IMR-90 (cell line): ENCODE data around the gene FBLN1. TPM values are rescaled to one million over a fixed set of nuclear protein-coding genes. Genes with fewer than 3 reads are reported as not detected.
A peak's percentile ranks its signal among the peaks of the same experiment; 100 is the strongest.

ENCODE experiments used
- ATAC-seq: fragments of 200-7000 bp; cut with Tn5 transposase; 2 replicates; pipeline ENCODE4 v1.9.1; 2020; ENCODE audit warnings: low read depth, mild to moderate bottlenecking, moderate library complexity
- BruUV-seq: library from RNA; stranded (reverse); fragments of 400-500 nt; replicated peaks from 2 replicates; lab custom pipeline; 2021; lab: Mats Ljungman, UMichigan
- CTCF ChIA-PET: fragments of 300-600 bp; formaldehyde crosslinking; extraction: SDS; loops from one replicate; lab custom pipeline; 2021; ENCODE audit warnings: antibody characterized with exemption; lab: Yijun Ruan, JAX
- POLR2A ChIA-PET: fragments of 300-600 bp; sonication (Branson Sonifier 250); formaldehyde crosslinking; loops from one replicate; lab custom pipeline; 2022; ENCODE audit warnings: antibody characterized with exemption; ENCODE audit not compliant: unreplicated experiment; lab: Charles Lee
- DNase-seq: peaks from one replicate; pipeline ENCODE4 v3.0.0; 2013
- H2AFZ ChIP-seq: replicated peaks from 2 replicates; pipeline ENCODE3; 2013; ENCODE audit warnings: low read length, mild to moderate bottlenecking; ENCODE audit not compliant: poor library complexity
- H2AK5ac ChIP-seq: 2 replicates; pipeline ENCODE4 v1.6.1; 2013; ENCODE audit warnings: low read depth, low read length, inconsistent platforms
- H2AK9ac ChIP-seq: replicated peaks from 2 replicates; pipeline ENCODE3; 2013; ENCODE audit warnings: mild to moderate bottlenecking, low read depth, low read length, moderate library complexity; ENCODE audit not compliant: poor library complexity
- H2BK120ac ChIP-seq: 2 replicates; pipeline ENCODE4 v1.6.1; 2013; ENCODE audit warnings: low read depth, low read length, inconsistent platforms
- H2BK15ac ChIP-seq: 3 replicates; pipeline ENCODE4 v1.6.1; 2013; ENCODE audit warnings: low read depth, low read length, inconsistent platforms
- H2BK20ac ChIP-seq: 2 replicates; pipeline ENCODE4 v1.6.1; 2013; ENCODE audit warnings: low read depth, mild to moderate bottlenecking, inconsistent platforms, low read length, moderate library complexity
- H2BK5ac ChIP-seq: 2 replicates; pipeline ENCODE4 v1.6.1; 2013; ENCODE audit warnings: mild to moderate bottlenecking, low read depth, low read length, inconsistent platforms; ENCODE audit not compliant: poor library complexity, severe bottlenecking
- H3K14ac ChIP-seq: replicated peaks from 2 replicates; pipeline ENCODE4 v1.6.1; 2013; ENCODE audit warnings: low read depth, low read length, inconsistent platforms
- H3K18ac ChIP-seq: 2 replicates; pipeline ENCODE4 v1.6.1; 2013; ENCODE audit warnings: low read depth, low read length, control low read depth
- H3K23ac ChIP-seq: 2 replicates; pipeline ENCODE4 v1.6.1; 2013; ENCODE audit warnings: low read depth, low read length, inconsistent platforms
- H3K27ac ChIP-seq: 2 replicates; pipeline ENCODE4 v1.5.1; 2013; ENCODE audit warnings: mild to moderate bottlenecking, control low read depth, low read length; ENCODE audit not compliant: insufficient read depth
- H3K27me3 ChIP-seq: 2 replicates; pipeline ENCODE4 v1.6.1; 2013; ENCODE audit warnings: low read length; ENCODE audit not compliant: control insufficient read depth, insufficient read depth
- H3K36me3 ChIP-seq: 2 replicates; pipeline ENCODE4 v1.6.1; 2013; ENCODE audit warnings: low read length, mixed read lengths; ENCODE audit not compliant: control insufficient read depth, insufficient read depth
- H3K4ac ChIP-seq: 2 replicates; pipeline ENCODE4 v1.6.1; 2013; ENCODE audit warnings: low read depth, low read length, inconsistent platforms
- H3K4me1 ChIP-seq: 2 replicates; pipeline ENCODE4 v1.6.1; 2013; ENCODE audit warnings: low read length, mixed read lengths; ENCODE audit not compliant: control insufficient read depth, insufficient read depth
- H3K4me2 ChIP-seq: 2 replicates; pipeline ENCODE4 v1.6.1; 2013; ENCODE audit warnings: low read depth, mild to moderate bottlenecking, control low read depth, low read length, moderate library complexity
- H3K4me3 ChIP-seq: 2 replicates; pipeline ENCODE4 v1.5.1; 2013; ENCODE audit warnings: low read depth, mild to moderate bottlenecking, control low read depth, low read length, moderate library complexity; ENCODE audit not compliant: insufficient read depth
- H3K56ac ChIP-seq: 2 replicates; pipeline ENCODE4 v1.6.1; 2013; ENCODE audit warnings: low read length, inconsistent platforms; ENCODE audit not compliant: insufficient read depth; ENCODE audit errors: extremely low read depth
- H3K79me1 ChIP-seq, 2 experiments: 2 replicates each; pipeline ENCODE4 v1.6.1; 2013; ENCODE audit warnings: low read length in 2 of 2, inconsistent platforms in 1 of 2, low read depth in 1 of 2
- H3K9ac ChIP-seq: 2 replicates; pipeline ENCODE4 v1.6.1; 2013; ENCODE audit warnings: low read depth, low read length, control low read depth
- H3K9me1 ChIP-seq: 2 replicates; pipeline ENCODE4 v1.6.1; 2013; ENCODE audit warnings: low read length, inconsistent platforms; ENCODE audit not compliant: insufficient read depth
- H3K9me3 ChIP-seq: 2 replicates; pipeline ENCODE4 v1.6.1; 2013; ENCODE audit warnings: low read length; ENCODE audit not compliant: control insufficient read depth, insufficient read depth
- H4K20me1 ChIP-seq: 2 replicates; pipeline ENCODE4 v1.6.1; 2013; ENCODE audit warnings: low read length, inconsistent platforms; ENCODE audit not compliant: insufficient read depth
- H4K5ac ChIP-seq: 2 replicates; pipeline ENCODE4 v1.6.1; 2013; ENCODE audit warnings: mild to moderate bottlenecking, low read depth, low read length, control low read depth
- H4K8ac ChIP-seq, 2 experiments: 2 replicates each; pipeline ENCODE4 v1.6.1; 2013; ENCODE audit warnings: low read depth in 2 of 2, low read length in 2 of 2, control low read depth in 1 of 2, inconsistent platforms in 1 of 2
- H4K91ac ChIP-seq: 2 replicates; pipeline ENCODE4 v1.6.1; 2013; ENCODE audit warnings: low read depth, low read length, inconsistent platforms; ENCODE audit not compliant: insufficient read depth
- BHLHE40 ChIP-seq: fragments of 150-350 bp; IDR thresholded peaks from 2 replicates; pipeline ENCODE4 v1.6.1; 2016; ENCODE audit warnings: mild to moderate bottlenecking, low read depth, low read length
- CEBPB ChIP-seq: IDR thresholded peaks from 2 replicates; pipeline ENCODE4 v1.6.1; 2012; ENCODE audit warnings: low read depth, low read length, improper control_type of control experiment
- MAFK ChIP-seq: IDR thresholded peaks from 2 replicates; pipeline ENCODE4 v1.6.1; 2012; ENCODE audit warnings: low read depth, low read length, improper control_type of control experiment
- MAZ ChIP-seq: IDR thresholded peaks from 2 replicates; pipeline ENCODE4 v1.6.1; 2012; ENCODE audit warnings: low read depth, mild to moderate bottlenecking, low read length, improper control_type of control experiment, moderate library complexity, borderline replicate concordance
- NFE2L2 ChIP-seq: fragments of 150-350 bp; IDR thresholded peaks from 2 replicates; pipeline ENCODE4 v1.6.1; 2016; ENCODE audit warnings: low read depth, mild to moderate bottlenecking, low read length
- POLR2A ChIP-seq: IDR thresholded peaks from 2 replicates; pipeline ENCODE4 v1.6.1; 2012; ENCODE audit warnings: mild to moderate bottlenecking, low read depth, low read length
- RAD21 ChIP-seq: IDR thresholded peaks from 2 replicates; pipeline ENCODE4 v1.6.1; 2012; ENCODE audit warnings: low read length, improper control_type of control experiment
- SMC3 ChIP-seq: fragments of 150-350 bp; IDR thresholded peaks from 2 replicates; pipeline ENCODE4 v1.6.1; 2016; ENCODE audit warnings: low read depth, mild to moderate bottlenecking, antibody characterized with exemption, low read length, moderate library complexity
- WGBS, 2 experiments: methylation state at CpG; one replicate each; pipeline versions ENCODE4 v1.1.5 to v1.1.7; 2013; ENCODE audit warnings: missing lambda C conversion rate in 2 of 2; ENCODE audit not compliant: insufficient read length in 1 of 2; ENCODE audit errors: extremely low coverage in 2 of 2; 5-methylcytosine and 5-hydroxymethylcytosine counted together
- dilution Hi-C: fragments of 300-500 bp; cut with HindIII; formaldehyde crosslinking; loops from one replicate; pipeline ENCODE4 v1.14.3; 2018; ENCODE audit warnings: low sequenced_read_pairs; ENCODE audit not compliant: unreplicated experiment
- in situ Hi-C: fragments of 300-500 bp; cut with MboI; formaldehyde crosslinking; loops from 3 replicates; pipeline ENCODE4 v1.14.3; 2019; ENCODE audit warnings: low sequenced_read_pairs, inconsistent platforms, mixed read lengths
- intact Hi-C: fragments of 100-400 bp; cut with micrococcal nuclease; formaldehyde crosslinking; loops from 2 replicates; pipeline ENCODE4 v1.10.0; 2022
- polyA plus RNA-seq, 3 experiments: library from polyadenylated mRNA; depleted of rRNA; stranded (reverse); fragments of >200 nt; gene quantifications; 2 replicates each; pipeline ENCODE4 v1.2.3, GENCODE V29; 2012; ENCODE audit warnings: low replicate concordance in 1 of 3
- total RNA-seq: library from RNA; depleted of rRNA; stranded (reverse); fragments of >200 nt; gene quantifications from 2 replicates; pipeline ENCODE4 v1.2.3, GENCODE V29; 2012
- TF ChIP-seq, protein P1 (sequence below): fragments of 150-350 bp; IDR thresholded peaks from 2 replicates; pipeline ENCODE4 v1.6.1; 2017; ENCODE audit warnings: mild to moderate bottlenecking, antibody characterized with exemption, low read length, low read depth

Gene FBLN1
- total and polyA plus RNA-seq, 2 of the 4 experiments (the other 2 are of a cell fraction), result 11.3 to 87.9 TPM

DNA sequence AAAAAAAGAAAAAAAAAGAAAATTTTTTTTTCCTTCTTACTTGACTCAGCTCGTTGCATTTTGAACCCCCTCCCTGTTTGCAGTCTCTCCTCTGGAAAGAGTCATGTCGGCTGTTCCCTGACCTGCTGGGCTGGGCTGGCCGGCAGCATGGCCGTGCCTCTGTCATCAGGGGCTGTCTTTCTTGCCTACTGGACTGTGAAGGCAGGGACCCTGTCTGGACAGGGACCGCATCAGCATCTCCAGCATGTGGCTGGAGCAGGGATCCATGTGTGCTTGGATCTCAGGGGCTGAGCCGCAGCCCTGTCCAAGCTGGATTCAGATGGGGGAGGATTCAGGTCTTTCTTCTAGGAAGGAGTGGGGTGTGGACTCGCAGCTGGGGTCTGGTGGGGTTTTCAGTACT lies 15.5 kb downstream of the FBLN1 start:
- Histone ChIP-seq H2BK5ac (no peak overlapping the region), H3K23ac (no peak overlapping the region), H2AK9ac (no peak overlapping the region), H3K18ac (no peak overlapping the region), H4K5ac (no peak overlapping the region), H3K4me1 (peaks cover 21% of the 10 kb centered on the region), H3K4me3 (no peak overlapping the region), H3K4ac (peak overlapping the region; percentile 5; the same call in 1 of the 2 replicates), H3K79me1 (peaks cover 9 to 79% of the 10 kb centered on the region in 2 experiments), H3K4me2 (no peak overlapping the region), H4K91ac (no peak overlapping the region), H3K56ac (no peak overlapping the region), H3K14ac (no peak overlapping the region), H3K9me3 (no peaks in the 10 kb centered on the region), H4K20me1 (peaks cover 42% of the 10 kb centered on the region), H2BK20ac (no peak overlapping the region), H3K27me3 (no peaks in the 10 kb centered on the region), H2BK15ac (no peak overlapping the region), H2BK120ac (no peak overlapping the region), H3K9me1 (peaks cover 25% of the 10 kb centered on the region), H4K8ac (no peak overlapping the region), H3K9ac (no peak overlapping the region), H2AK5ac (0 out of 2 replicates have a peak overlapping the region, but pooled peaks have one; percentile 59), H3K27ac (no peak overlapping the region), H2AFZ (no peak overlapping the region), H3K36me3 (peaks cover 77% of the 10 kb centered on the region; the same call in 1 of the 2 replicates)
- dilution Hi-C loops (no loop called here), in situ Hi-C loops (no loop called here), intact Hi-C loops (no loop called here)
- BruUV-seq, result no TSS peak
- ChIA-PET CTCF (no interaction called here), POLR2A (no interaction called here)
- no CpG with 5 or more reads among the region's 7 CpGs for WGBS, 2 experiments
- TF ChIP-seq MAZ (no peak), POLR2A (no peak), SMC3 (no peak), CEBPB (no peak), BHLHE40 (no peak), RAD21 (no peak), MAFK (no peak), NFE2L2 (no peak)
- TF ChIP-seq, protein P1, sequence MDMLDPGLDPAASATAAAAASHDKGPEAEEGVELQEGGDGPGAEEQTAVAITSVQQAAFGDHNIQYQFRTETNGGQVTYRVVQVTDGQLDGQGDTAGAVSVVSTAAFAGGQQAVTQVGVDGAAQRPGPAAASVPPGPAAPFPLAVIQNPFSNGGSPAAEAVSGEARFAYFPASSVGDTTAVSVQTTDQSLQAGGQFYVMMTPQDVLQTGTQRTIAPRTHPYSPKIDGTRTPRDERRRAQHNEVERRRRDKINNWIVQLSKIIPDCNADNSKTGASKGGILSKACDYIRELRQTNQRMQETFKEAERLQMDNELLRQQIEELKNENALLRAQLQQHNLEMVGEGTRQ, result no peak
- no peak for DNase-seq
- ATAC-seq, result no peak
